IPS-18a (cell line): ENCODE measurements around the gene ZNF385A.

Source experiments
- H3K27ac ChIP-seq: one replicate; pipeline ENCODE4 v1.5.1; 2013; ENCODE audit warnings: low read length
- H3K27me3 ChIP-seq: one replicate; pipeline ENCODE4 v1.6.1; 2013; ENCODE audit warnings: mild to moderate bottlenecking, low read length; ENCODE audit not compliant: control insufficient read depth, insufficient read depth
- H3K36me3 ChIP-seq: one replicate; pipeline ENCODE4 v1.6.1; 2013; ENCODE audit warnings: low read depth, low read length; ENCODE audit not compliant: control insufficient read depth
- H3K4me1 ChIP-seq: one replicate; pipeline ENCODE4 v1.6.1; 2013; ENCODE audit warnings: low read depth, low read length; ENCODE audit not compliant: control insufficient read depth
- H3K4me3 ChIP-seq: one replicate; pipeline ENCODE4 v1.5.1; 2013; ENCODE audit warnings: low read length
- H3K9ac ChIP-seq: one replicate; pipeline ENCODE4 v1.6.1; 2013; ENCODE audit warnings: mild to moderate bottlenecking, low read length, moderate library complexity
- H3K9me3 ChIP-seq: one replicate; pipeline ENCODE4 v1.6.1; 2013; ENCODE audit warnings: low read depth, low read length; ENCODE audit not compliant: control insufficient read depth

ZNF385A gene

GRCh38 chr12:54389607-54390175 lies 5.2 kb upstream of the ZNF385A start:
- peaks cover 75% of the 10 kb centered on the region for H3K4me1 ChIP-seq
- no peak overlapping the region for H3K9ac ChIP-seq
- H3K27ac ChIP-seq, result no peak overlapping the region
- no peaks in the 10 kb centered on the region for H3K9me3 ChIP-seq
- peak overlapping the region; percentile 77 for H3K4me3 ChIP-seq
- peaks cover 10% of the 10 kb centered on the region for H3K27me3 ChIP-seq
- H3K36me3 ChIP-seq, result no peaks in the 10 kb centered on the region

DNA sequence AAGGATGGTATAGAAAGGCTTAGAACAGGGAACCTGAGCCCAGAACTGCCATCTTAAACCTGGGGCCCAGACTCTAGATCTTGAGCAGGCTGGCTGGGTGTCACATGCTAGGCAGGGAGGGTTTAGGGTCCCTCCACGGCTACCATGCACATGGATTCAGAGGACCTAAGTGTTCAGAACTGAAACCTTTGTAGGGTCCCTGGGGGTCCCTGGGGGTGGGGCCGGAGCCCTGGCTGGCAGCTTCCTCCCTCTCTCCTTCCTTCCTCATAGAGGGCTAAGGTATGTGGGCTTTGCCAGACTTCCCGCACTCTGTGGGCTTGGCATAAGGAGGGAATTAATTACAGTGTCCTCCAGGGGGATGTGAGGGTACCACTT lies 4.6 kb upstream of the ZNF385A start:
- Histone ChIP-seq H3K27me3 (peaks cover 10% of the 10 kb centered on the region), H3K4me3 (peak overlapping the region; percentile 11), H3K36me3 (no peaks in the 10 kb centered on the region), H3K4me1 (peaks cover 79% of the 10 kb centered on the region), H3K27ac (no peak overlapping the region), H3K9ac (no peak overlapping the region), H3K9me3 (no peaks in the 10 kb centered on the region)

GRCh38 chr12:54388237-54389133 lies 4.0 kb upstream of the ZNF385A start:
- Histone ChIP-seq H3K27ac (no peak overlapping the region), H3K36me3 (no peaks in the 10 kb centered on the region), H3K4me1 (peaks cover 72% of the 10 kb centered on the region), H3K27me3 (peaks cover 10% of the 10 kb centered on the region), H3K9ac (no peak overlapping the region), H3K4me3 (no peak overlapping the region), H3K9me3 (no peaks in the 10 kb centered on the region)

GRCh38 chr12:54387114-54387467 lies 2.6 kb upstream of the ZNF385A start:
- no peak overlapping the region for H3K9ac ChIP-seq
- H3K4me1 ChIP-seq, result peaks cover 65% of the 10 kb centered on the region
- peaks cover 4% of the 10 kb centered on the region for H3K27me3 ChIP-seq
- peak overlapping the region; percentile 18 for H3K4me3 ChIP-seq
- H3K36me3 ChIP-seq, result no peaks in the 10 kb centered on the region
- no peak overlapping the region for H3K27ac ChIP-seq
- no peaks in the 10 kb centered on the region for H3K9me3 ChIP-seq

DNA sequence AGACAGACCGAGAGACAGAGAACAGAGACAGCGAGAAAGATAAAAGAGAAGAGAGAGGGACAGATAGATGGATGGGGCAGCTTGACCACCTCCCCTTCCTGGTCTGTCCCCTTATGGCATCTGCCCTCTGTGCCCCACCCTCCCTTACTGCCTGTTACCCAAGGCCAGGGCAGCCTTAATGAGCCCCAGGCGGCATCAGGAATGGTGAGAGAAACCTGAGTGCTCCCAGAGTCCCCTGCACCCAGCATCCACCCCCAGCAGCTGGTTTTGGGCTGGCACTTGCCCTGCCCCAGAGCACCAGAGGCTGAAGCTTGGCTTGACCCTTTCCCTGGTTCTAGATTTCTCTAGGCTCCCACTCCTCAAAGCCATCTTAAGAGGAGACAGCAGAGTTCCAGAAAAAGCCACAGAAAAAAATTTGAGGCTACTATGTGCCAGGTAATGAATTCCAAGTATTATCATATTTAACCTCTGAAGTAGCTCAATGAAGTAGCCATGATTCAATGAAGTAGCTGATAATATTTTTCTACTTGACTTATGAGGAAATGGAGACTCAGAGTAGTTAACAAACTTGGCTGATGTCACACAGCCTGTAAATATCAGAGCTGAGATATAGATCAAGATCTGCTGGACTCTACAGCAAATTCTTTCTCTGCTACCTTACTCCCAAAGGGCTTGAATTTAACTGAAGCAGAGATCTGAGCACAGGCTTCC lies 2.0 kb upstream of the ZNF385A start:
- Histone ChIP-seq H3K4me1 (peaks cover 61% of the 10 kb centered on the region), H3K9me3 (no peaks in the 10 kb centered on the region), H3K9ac (no peak overlapping the region), H3K27ac (no peak overlapping the region), H3K4me3 (no peak overlapping the region), H3K36me3 (no peaks in the 10 kb centered on the region), H3K27me3 (no peaks in the 10 kb centered on the region)

GRCh38 chr12:54385251-54385914 lies 850 bp upstream of the ZNF385A start:
- H3K4me3 ChIP-seq, result peak overlapping the region; percentile 36
- H3K36me3 ChIP-seq, result no peaks in the 10 kb centered on the region
- no peak overlapping the region for H3K9ac ChIP-seq
- no peaks in the 10 kb centered on the region for H3K27me3 ChIP-seq
- H3K27ac ChIP-seq, result no peak overlapping the region
- H3K9me3 ChIP-seq, result no peaks in the 10 kb centered on the region
- H3K4me1 ChIP-seq, result peaks cover 61% of the 10 kb centered on the region

DNA sequence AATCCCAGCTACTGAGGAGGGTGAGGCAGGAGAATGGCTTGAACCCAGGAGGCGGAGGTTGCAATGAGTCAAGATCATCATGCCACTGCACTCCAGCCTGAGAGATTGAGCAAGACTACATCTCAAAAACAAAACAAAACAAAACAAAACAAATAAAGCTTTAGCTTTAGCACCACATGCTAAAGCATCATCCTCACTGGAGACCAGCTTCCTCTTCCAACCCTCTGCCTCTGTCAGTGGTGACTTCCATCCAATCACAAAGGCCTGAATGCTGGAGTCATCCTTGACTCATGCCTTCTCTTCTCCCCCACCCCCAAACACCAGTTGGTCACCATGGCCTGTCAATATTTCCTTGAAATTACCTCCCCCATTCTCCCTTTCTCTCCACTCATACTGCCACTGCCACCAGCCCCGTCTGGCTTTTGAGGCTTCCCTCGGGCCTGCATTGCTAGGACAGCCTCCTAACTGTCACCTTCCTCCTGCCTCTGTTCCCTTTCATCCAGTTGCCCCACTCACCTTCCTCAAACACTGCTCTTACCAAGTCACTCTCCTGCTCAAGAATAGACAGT lies 1.4 kb downstream of the ZNF385A start:
- Histone ChIP-seq H3K9ac (no peak overlapping the region), H3K4me1 (peaks cover 50% of the 10 kb centered on the region), H3K9me3 (no peaks in the 10 kb centered on the region), H3K27me3 (no peaks in the 10 kb centered on the region), H3K27ac (no peak overlapping the region), H3K4me3 (no peak overlapping the region), H3K36me3 (no peaks in the 10 kb centered on the region)

- Histone ChIP-seq H3K36me3 (no peaks in the 10 kb centered on the region), H3K4me1 (peaks cover 31% of the 10 kb centered on the region), H3K4me3 (no peak overlapping the region)
Measured at GRCh38 chr12:54381136-54381535, 3.4 kb downstream of the ZNF385A start.

GRCh38 chr12:54379398-54380201 lies 4.9 kb downstream of the ZNF385A start:
- no peak overlapping the region for H3K27ac ChIP-seq
- no peaks in the 10 kb centered on the region for H3K36me3 ChIP-seq
- peaks cover 15% of the 10 kb centered on the region for H3K4me1 ChIP-seq
- no peaks in the 10 kb centered on the region for H3K9me3 ChIP-seq
- H3K4me3 ChIP-seq, result peak overlapping the region; percentile 49
- no peaks in the 10 kb centered on the region for H3K27me3 ChIP-seq
- no peak overlapping the region for H3K9ac ChIP-seq

More at GRCh38 chr12:54381136-54381535, 3.4 kb downstream of the ZNF385A start:
- no peaks in the 10 kb centered on the region for H3K27me3 ChIP-seq
- H3K9ac ChIP-seq, result no peak overlapping the region
- H3K27ac ChIP-seq, result no peak overlapping the region
- H3K9me3 ChIP-seq, result no peaks in the 10 kb centered on the region

GRCh38 chr12:54378796-54379397 lies 5.6 kb downstream of the ZNF385A start:
- Histone ChIP-seq H3K27me3 (no peaks in the 10 kb centered on the region), H3K36me3 (no peaks in the 10 kb centered on the region), H3K4me1 (peaks cover 12% of the 10 kb centered on the region), H3K9me3 (no peaks in the 10 kb centered on the region), H3K9ac (no peak overlapping the region), H3K27ac (no peak overlapping the region), H3K4me3 (peak overlapping the region; percentile 49)
